ENCODE results near the gene CTNNA1.

The CTNNA1 gene

DNA sequence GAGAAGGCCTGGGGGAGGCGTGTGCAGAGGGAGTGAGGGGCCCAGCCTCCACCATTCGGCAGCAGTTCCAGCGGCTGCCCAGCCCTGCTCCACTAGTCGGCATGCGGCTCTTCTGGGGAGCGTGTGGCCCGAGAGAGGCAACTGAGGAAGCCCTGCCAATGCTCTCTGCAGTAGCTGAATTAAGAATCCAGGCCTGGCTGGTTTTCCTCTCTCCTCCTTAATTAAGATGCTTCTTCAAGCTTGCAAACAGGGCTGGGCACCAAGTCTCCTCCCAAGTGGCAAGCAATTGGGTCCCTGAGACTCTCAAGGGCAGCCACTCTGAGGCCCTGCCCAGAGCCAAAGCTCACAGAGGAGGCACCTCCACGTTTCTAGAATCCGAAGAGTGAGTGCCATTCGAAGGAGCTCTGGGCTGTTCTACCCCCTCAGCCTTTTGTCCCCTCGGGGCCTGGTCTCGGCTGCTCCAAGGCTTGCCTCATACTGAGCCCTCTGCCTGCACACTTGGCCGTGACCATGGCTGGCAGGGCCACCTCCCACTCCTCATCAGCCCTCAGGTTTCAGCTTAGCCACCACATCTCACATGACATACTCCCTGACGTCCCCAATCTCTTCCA is 197.3 kb downstream of the CTNNA1 start:
- H3K4me2 ChIP-seq (ENCODE audit: low read length), result no peak overlapping the region
- no peak for TF ChIP-seq EZH2phosphoT487 (IDR thresholded peaks at IDR 0.05; ENCODE audit: borderline replicate concordance, low read length)
- TF ChIP-seq CTCF (IDR thresholded peaks at IDR 0.05; ENCODE audit: low read depth, low read length, poor library complexity, severe bottlenecking), result no peak
- H3K4me1 ChIP-seq (ENCODE audit: control insufficient read depth, low read length), result peaks cover 6% of the 10 kb centered on the region
- H3K79me2 ChIP-seq (ENCODE audit: control insufficient read depth, low read length), result no peaks in the 10 kb centered on the region
- H3K27me3 ChIP-seq (ENCODE audit: control insufficient read depth, low read length), result no peaks in the 10 kb centered on the region
- no peak overlapping the region for H3K27ac ChIP-seq (ENCODE audit: low read depth, low read length)
- H4K20me1 ChIP-seq (ENCODE audit: control insufficient read depth, insufficient read depth, low read depth, low read length), result no peaks in the 10 kb centered on the region
- no peaks in the 10 kb centered on the region for H3K9me3 ChIP-seq (ENCODE audit: control insufficient read depth, insufficient read depth, low read length)
- H3K36me3 ChIP-seq (ENCODE audit: control insufficient read depth, low read length), result no peaks in the 10 kb centered on the region
- no peaks in the 10 kb centered on the region for H3K9me2 ChIP-seq (replicated peaks; ENCODE audit: control insufficient read depth, low read length)
- no peak overlapping the region for H3K4me3 ChIP-seq (ENCODE audit: low read length)
- no peaks in the 10 kb centered on the region for H3F3A ChIP-seq (ENCODE audit: control insufficient read depth, insufficient read depth)

GRCh38 chr5:138951091-138951985 is 198.1 kb downstream of the CTNNA1 start:
- no peaks in the 10 kb centered on the region for H3F3A ChIP-seq (ENCODE audit: control insufficient read depth, insufficient read depth)

GRCh38 chr5:138951986-138952735 is 198.9 kb downstream of the CTNNA1 start:
- no peaks in the 10 kb centered on the region for H3F3A ChIP-seq (ENCODE audit: control insufficient read depth, insufficient read depth)
- no peaks in the 10 kb centered on the region for H3K79me2 ChIP-seq (ENCODE audit: control insufficient read depth, low read length)
- H3K27ac ChIP-seq (ENCODE audit: low read depth, low read length), result no peak overlapping the region
- H3K27me3 ChIP-seq (ENCODE audit: control insufficient read depth, low read length), result no peaks in the 10 kb centered on the region
- no peaks in the 10 kb centered on the region for H3K9me3 ChIP-seq (ENCODE audit: control insufficient read depth, insufficient read depth, low read length)
- H3K4me1 ChIP-seq (ENCODE audit: control insufficient read depth, low read length), result peaks cover 6% of the 10 kb centered on the region
- no peaks in the 10 kb centered on the region for H3K9me2 ChIP-seq (replicated peaks; ENCODE audit: control insufficient read depth, low read length)
- H4K20me1 ChIP-seq (ENCODE audit: control insufficient read depth, insufficient read depth, low read depth, low read length), result no peaks in the 10 kb centered on the region
- H3K4me3 ChIP-seq (ENCODE audit: low read length), result no peak overlapping the region
- no peak overlapping the region for H3K4me2 ChIP-seq (ENCODE audit: low read length)
- TF ChIP-seq EZH2phosphoT487 (IDR thresholded peaks at IDR 0.05; ENCODE audit: borderline replicate concordance, low read length), result no peak
- TF ChIP-seq CTCF (IDR thresholded peaks at IDR 0.05; ENCODE audit: low read depth, low read length, poor library complexity, severe bottlenecking), result no peak
- H3K36me3 ChIP-seq (ENCODE audit: control insufficient read depth, low read length), result no peaks in the 10 kb centered on the region

More at GRCh38 chr5:138951091-138951985, 198.1 kb downstream of the CTNNA1 start:
- Histone ChIP-seq H3K27me3 (ENCODE audit: control insufficient read depth, low read length) (no peaks in the 10 kb centered on the region), H3K27ac (ENCODE audit: low read depth, low read length) (no peak overlapping the region), H3K4me3 (ENCODE audit: low read length) (no peak overlapping the region), H3K9me3 (ENCODE audit: control insufficient read depth, insufficient read depth, low read length) (no peaks in the 10 kb centered on the region), H3K79me2 (ENCODE audit: control insufficient read depth, low read length) (no peaks in the 10 kb centered on the region), H4K20me1 (ENCODE audit: control insufficient read depth, insufficient read depth, low read depth, low read length) (no peaks in the 10 kb centered on the region), H3K4me2 (ENCODE audit: low read length) (no peak overlapping the region), H3K4me1 (ENCODE audit: control insufficient read depth, low read length) (peaks cover 6% of the 10 kb centered on the region), H3K36me3 (ENCODE audit: control insufficient read depth, low read length) (no peaks in the 10 kb centered on the region), H3K9me2 (replicated peaks; ENCODE audit: control insufficient read depth, low read length) (no peaks in the 10 kb centered on the region)
- TF ChIP-seq EZH2phosphoT487 (IDR thresholded peaks at IDR 0.05; ENCODE audit: borderline replicate concordance, low read length) (no peak), CTCF (IDR thresholded peaks at IDR 0.05; ENCODE audit: low read depth, low read length, poor library complexity, severe bottlenecking) (no peak)
